Neuron (in vitro differentiated cells): ENCODE measurements around the gene PKDREJ.
A peak's percentile ranks its signal among the peaks of the same experiment; 100 is the strongest.
"Not testable (repeated sequence)": the region's sequence is repeated elsewhere in the genome, so short reads cannot be mapped to it uniquely, and the experiment has no call there.

Experiments used
- H2AFZ ChIP-seq: one replicate; pipeline ENCODE4 v1.6.1; 2013; ENCODE audit warnings: low read depth, mild to moderate bottlenecking, inconsistent platforms, low read length, moderate library complexity
- H3K27me3 ChIP-seq: one replicate; pipeline ENCODE4 v1.6.1; 2013; ENCODE audit warnings: low read length; ENCODE audit not compliant: insufficient read depth
- H3K36me3 ChIP-seq: one replicate; pipeline ENCODE4 v1.6.1; 2013; ENCODE audit warnings: low read length; ENCODE audit not compliant: insufficient read depth
- H3K4me1 ChIP-seq: one replicate; pipeline ENCODE4 v1.6.1; 2013; ENCODE audit warnings: low read length; ENCODE audit not compliant: insufficient read depth
- H3K4me3 ChIP-seq: 2 replicates; pipeline ENCODE4 v1.5.1; 2013; ENCODE audit warnings: mild to moderate bottlenecking, low read length, moderate library complexity
- H3K9me3 ChIP-seq: one replicate; pipeline ENCODE4 v1.6.1; 2013; ENCODE audit warnings: low read length

The PKDREJ gene

DNA sequence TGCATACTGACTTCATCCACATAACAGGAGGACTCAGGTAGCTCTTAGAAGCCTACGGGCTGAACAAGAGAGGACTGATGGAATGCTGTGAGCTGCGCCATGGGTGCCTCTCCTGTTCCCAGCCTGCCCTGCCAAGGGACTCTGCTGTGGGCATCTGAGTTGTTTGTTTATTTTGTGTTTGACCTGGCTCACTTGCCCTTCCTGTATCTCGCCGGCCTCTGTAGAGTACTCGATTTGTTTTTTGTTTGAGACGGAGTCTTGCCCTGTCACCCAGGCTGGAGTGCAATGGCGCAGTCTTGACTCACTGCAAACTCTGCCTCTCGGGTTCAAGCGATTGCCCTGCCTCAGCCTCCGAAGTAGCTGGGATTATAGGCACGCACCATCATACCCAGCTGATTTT lies 6.4 kb upstream of the PKDREJ start:
- Histone ChIP-seq H3K27me3 (no peaks in the 10 kb centered on the region), H3K36me3 (peaks cover 24% of the 10 kb centered on the region), H2AFZ (no peak overlapping the region), H3K4me1 (no peaks in the 10 kb centered on the region), H3K9me3 (peaks cover 6% of the 10 kb centered on the region), H3K4me3 (no peak overlapping the region)

DNA sequence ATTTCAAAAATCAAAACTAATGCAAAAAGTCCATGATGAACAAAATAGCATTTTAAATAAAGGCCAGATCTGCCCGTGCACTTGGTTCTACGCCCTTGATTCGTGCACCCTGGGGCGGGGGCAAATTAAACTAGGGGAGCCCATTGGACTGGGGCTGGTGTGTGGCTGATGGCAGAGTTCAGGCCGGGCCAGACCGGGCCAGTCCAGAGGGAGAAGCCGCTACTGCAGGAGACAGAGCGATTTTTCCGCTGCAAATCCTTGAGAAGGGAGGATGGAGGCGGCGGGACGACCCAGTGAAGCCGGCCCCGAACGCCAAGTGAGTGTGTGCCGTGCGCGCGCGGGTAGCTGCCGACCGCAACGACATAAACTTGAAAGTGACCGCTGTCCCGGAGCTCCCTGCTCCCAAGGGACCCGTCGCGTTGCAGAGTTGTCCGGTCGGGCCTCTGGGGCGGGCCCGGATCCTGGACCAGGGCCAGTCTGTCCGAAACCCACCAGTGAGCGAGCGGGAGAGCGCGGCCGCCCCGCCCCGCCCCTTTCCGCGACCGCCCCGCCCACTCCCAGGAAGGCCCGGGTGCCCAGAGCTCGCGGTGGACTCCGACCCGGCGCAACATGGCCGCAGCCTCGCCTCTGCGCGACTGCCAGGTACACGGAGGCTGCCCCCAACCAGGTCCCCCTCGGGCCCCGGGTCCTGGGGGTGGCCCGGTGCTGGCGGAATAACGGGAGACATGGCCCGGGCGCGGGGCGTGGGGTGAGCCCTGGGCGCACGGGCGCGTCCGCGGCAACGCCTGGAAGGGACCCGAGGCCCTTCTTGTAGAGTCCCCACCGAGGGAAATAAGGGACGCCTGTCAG lies 4.5 kb upstream of the PKDREJ start, which contains the start of gene TTC38:
TSS of gene TTC38 (plus strand) at position 578 of the 849 bp plus-strand sequence. CDS start at position 610, 32 bp downstream.
- peak within 1 kb of the TSS; percentile 87 for H3K4me3 ChIP-seq
- H3K27me3 ChIP-seq: peaks cover 7% of the 10 kb centered on the region
- peaks cover 6% of the 10 kb centered on the region for H3K36me3 ChIP-seq
- peak within 1 kb of the TSS; percentile 99 for H2AFZ ChIP-seq
- peaks cover 9% of the 10 kb centered on the region for H3K9me3 ChIP-seq
- no peaks in the 10 kb centered on the region for H3K4me1 ChIP-seq

DNA sequence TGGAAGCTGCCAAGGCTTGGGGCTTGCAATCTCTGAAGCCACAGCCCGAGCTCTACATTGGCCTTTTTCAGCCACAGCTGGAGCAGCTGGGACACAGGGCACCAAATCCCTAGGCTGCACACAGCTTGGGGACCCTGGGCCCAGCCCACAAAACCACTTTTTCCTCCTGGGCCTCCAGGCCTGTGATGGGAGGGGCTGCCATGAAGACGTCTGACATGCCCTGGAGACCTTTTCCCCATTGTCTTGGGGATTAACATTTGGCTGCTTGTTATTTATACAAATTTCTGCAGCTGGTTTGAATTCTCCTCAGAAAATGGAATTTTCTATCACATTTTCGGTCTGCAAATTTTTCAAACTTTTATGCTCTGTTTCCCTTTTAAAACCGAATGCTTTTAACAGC lies 2.5 kb upstream of the PKDREJ start:
- Histone ChIP-seq H3K27me3 (peaks cover 23% of the 10 kb centered on the region), H3K9me3 (peaks cover 17% of the 10 kb centered on the region)
- not testable (repeated sequence) for H3K36me3 ChIP-seq, H2AFZ ChIP-seq, H3K4me1 ChIP-seq, H3K4me3 ChIP-seq

DNA sequence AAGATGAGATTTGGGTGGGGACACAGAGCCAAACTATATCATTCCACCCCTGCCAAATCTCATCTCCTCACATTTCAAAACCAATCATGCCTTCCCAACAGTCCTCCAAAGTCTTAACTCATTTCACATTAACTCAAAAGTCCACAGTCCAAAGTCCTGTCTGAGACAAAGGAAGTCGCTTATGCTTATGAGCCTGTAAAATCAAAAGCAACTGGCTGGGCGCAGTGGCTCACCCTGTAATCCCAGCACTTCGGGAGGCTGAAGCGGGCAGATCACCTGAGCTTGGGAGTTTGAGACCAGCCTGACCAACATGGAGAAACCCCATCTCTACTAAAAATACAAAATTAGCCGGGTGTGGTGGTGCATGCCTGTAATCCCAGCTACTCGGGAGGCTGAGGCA lies 1.4 kb upstream of the PKDREJ start:
- H3K9me3 ChIP-seq: peaks cover 24% of the 10 kb centered on the region
- not testable (repeated sequence) for H3K4me1 ChIP-seq, H2AFZ ChIP-seq, H3K4me3 ChIP-seq, H3K36me3 ChIP-seq
- H3K27me3 ChIP-seq: peaks cover 23% of the 10 kb centered on the region

DNA sequence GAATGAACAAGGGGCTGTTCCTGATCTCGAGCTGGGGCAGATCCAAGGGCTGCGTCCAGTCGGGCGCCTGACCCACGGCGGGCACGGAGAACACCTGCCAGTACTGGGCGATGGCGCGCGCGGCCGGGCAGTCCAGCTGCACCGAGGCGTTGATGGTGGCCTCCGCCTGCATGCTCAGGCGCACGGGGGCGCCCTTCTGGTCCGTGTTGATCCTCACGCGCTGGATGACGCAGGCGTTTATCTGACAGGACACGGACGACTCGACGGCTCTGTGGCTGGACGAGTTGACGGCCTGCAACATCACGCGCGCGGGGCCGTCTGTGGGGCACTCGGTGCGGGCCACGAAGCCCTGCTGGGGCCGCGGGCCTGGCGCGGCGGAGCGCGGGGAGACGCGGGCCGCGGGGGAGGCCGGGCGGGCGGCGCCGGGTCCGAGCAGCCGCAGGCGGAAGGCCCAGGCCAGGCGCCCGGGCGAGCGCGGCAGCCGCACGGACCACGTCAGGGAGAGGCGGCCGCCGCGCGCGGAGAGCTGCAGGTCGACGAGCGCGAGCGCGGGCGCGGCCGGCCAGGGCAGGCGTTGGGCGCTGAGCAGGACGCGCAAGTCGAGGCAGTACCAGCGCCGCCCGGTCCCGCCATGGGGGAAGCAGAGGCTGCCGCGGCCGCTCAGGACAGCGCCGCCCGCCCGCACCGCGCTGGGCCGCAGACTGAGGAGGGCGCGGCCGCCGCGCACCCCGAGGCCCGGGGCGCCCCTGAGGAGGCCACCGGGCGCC lies 511 bp downstream of the PKDREJ start:
- Histone ChIP-seq H2AFZ (no peak overlapping the region), H3K4me3 (no peak overlapping the region), H3K9me3 (peaks cover 24% of the 10 kb centered on the region), H3K4me1 (no peaks in the 10 kb centered on the region), H3K27me3 (peaks cover 23% of the 10 kb centered on the region), H3K36me3 (no peaks in the 10 kb centered on the region)

DNA sequence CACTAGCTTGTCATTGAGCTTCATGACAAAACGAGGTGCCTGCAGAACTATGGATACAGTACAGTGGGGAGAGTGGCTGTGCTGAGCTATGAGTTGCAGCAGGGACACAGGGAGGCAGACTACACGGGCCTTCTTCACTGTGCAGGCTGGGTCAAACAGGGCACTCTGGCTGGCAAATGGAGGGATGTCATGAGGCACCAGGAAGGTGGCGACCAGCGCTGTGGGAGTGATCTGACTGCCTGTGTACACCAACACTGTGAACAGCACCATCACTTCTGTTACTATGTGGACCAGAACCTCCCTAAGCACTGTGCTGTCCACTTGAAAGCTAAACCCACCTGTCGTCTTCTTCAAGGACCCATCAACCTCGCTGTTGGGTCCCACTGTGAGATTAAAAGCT lies 3.1 kb downstream of the PKDREJ start:
- H3K27me3 ChIP-seq: peaks cover 23% of the 10 kb centered on the region
- no peak overlapping the region for H3K4me3 ChIP-seq
- H3K36me3 ChIP-seq: no peaks in the 10 kb centered on the region
- H3K4me1 ChIP-seq: no peaks in the 10 kb centered on the region
- H2AFZ ChIP-seq: no peak overlapping the region
- peaks cover 25% of the 10 kb centered on the region for H3K9me3 ChIP-seq

DNA sequence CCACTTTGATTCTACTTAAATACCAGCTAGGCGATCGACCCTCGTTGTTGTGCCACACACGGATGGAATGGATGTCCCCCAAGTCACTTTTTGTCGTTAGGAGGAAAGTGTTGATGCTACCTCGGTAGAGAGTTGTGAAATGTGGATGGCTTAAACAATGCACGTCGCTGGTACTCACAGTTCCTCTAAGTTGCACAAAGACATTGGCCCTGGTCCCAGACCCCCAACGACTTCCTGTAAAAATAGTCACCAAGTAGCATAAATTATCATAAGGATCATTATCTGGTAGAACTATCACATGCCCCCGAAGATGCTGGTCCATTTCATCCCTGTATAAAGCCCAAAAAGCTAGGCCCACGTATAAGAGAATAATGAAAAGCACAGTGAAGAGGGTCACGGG lies 3.8 kb downstream of the PKDREJ start:
- Histone ChIP-seq H3K9me3 (peaks cover 25% of the 10 kb centered on the region), H3K27me3 (peaks cover 23% of the 10 kb centered on the region), H2AFZ (no peak overlapping the region), H3K4me1 (no peaks in the 10 kb centered on the region), H3K36me3 (no peaks in the 10 kb centered on the region), H3K4me3 (no peak overlapping the region)

DNA sequence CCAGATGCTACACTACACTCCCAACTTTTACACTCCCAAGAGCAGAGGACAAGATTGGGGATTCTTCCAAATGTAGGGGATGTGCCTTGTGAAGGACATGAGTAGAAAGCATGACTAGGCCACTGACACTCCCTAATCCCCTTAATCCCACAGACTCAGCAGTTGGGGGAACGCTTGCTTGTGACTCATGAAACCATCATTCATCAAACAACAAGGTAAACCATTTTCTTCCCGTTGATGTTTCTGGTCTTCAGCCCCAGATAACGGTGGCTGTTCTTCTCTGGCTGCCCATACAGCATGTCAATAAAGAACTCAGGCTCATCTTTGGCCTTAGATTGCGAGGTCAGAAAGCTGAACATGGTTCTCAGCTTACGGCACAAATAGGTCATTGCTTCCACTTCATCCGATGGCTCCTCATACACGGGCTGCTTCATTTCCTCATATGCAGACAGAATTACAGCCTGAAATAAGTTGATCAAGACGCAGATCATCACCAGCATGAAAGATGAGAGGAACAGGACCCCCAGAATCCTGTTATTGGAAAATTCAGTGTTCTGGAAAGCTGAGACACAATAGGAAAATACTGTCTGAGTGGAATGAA lies 6.7 kb downstream of the PKDREJ start:
- H3K36me3 ChIP-seq: no peaks in the 10 kb centered on the region
- H2AFZ ChIP-seq: no peak overlapping the region
- peaks cover 11% of the 10 kb centered on the region for H3K9me3 ChIP-seq
- H3K4me1 ChIP-seq: no peaks in the 10 kb centered on the region
- H3K4me3 ChIP-seq: no peak overlapping the region
- H3K27me3 ChIP-seq: peaks cover 4% of the 10 kb centered on the region

DNA sequence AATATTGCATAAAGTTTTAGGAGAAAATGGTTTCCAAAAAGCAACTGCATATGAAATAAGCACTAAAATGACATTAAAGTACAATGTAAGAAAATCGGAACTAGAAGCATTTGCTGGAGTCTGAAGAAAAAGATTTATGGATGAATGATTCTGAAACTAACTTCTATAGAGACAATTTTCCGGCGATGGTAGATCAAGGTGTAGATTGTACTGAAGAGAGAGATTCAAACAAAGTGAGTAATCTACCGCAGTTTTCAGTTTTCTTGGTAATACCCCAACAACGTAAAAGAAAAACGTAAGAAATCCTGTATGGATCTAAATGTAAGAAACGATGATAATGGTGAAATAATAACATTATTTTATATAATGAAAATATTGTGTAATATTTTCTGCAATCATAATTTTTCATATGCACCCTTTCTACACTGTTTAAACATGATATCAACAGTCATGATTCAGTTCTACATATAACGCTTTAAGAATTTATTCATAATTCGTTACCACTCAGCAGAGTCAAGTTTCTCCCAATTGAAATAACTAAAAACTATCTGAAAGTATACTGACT lies 11.2 kb downstream of the PKDREJ start:
- peaks cover 5% of the 10 kb centered on the region for H3K9me3 ChIP-seq
- no peaks in the 10 kb centered on the region for H3K27me3 ChIP-seq
- no peak overlapping the region for H3K4me3 ChIP-seq
- no peak overlapping the region for H2AFZ ChIP-seq
- H3K4me1 ChIP-seq: peaks cover 8% of the 10 kb centered on the region
- H3K36me3 ChIP-seq: no peaks in the 10 kb centered on the region

DNA sequence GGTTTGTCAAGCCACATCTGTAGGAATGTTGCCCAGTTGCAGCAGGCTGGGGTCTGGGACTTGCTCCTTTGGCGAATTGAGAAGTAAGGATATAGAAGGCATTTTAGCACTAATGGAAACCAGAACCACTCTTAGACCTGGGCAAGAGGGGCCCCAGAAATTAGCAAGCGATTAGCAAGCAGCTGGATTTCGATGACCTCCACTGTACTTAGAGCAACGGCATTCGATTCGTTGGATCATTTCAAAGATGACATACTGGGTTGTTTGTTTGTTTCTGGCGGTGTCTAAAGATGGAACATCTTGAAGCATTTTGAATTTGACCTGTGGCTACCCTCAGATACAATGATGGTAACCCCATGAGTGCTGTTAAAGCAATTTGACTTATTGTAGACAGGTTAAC lies 11.9 kb downstream of the PKDREJ start:
- H3K36me3 ChIP-seq: no peaks in the 10 kb centered on the region
- no peaks in the 10 kb centered on the region for H3K27me3 ChIP-seq
- peaks cover 8% of the 10 kb centered on the region for H3K4me1 ChIP-seq
- H3K9me3 ChIP-seq: peaks cover under 1% of the 10 kb centered on the region
- H2AFZ ChIP-seq: no peak overlapping the region
- H3K4me3 ChIP-seq: peak overlapping the region; percentile 97

DNA sequence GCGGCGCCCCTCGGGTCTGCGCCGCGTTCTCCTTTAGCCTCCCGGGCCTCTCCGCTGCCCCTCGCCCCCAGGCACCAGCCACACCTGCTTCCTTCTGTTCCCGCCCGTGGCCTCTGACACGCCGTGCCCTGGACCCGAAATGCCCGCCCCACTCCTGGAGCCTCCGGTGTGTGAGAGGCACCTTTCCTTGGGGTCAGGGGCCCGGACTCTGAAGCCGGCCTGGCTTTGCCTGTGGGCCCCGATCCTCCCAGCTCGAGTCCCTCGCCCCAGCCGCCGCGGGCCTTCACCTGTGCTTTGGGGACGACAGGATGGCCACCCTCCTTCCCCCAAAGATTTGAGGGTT lies 12.4 kb downstream of the PKDREJ start:
- Histone ChIP-seq H3K4me3 (peak overlapping the region; percentile 97), H3K36me3 (no peaks in the 10 kb centered on the region), H2AFZ (peak overlapping the region; percentile 91), H3K9me3 (no peaks in the 10 kb centered on the region), H3K27me3 (no peaks in the 10 kb centered on the region), H3K4me1 (peaks cover 8% of the 10 kb centered on the region)

DNA sequence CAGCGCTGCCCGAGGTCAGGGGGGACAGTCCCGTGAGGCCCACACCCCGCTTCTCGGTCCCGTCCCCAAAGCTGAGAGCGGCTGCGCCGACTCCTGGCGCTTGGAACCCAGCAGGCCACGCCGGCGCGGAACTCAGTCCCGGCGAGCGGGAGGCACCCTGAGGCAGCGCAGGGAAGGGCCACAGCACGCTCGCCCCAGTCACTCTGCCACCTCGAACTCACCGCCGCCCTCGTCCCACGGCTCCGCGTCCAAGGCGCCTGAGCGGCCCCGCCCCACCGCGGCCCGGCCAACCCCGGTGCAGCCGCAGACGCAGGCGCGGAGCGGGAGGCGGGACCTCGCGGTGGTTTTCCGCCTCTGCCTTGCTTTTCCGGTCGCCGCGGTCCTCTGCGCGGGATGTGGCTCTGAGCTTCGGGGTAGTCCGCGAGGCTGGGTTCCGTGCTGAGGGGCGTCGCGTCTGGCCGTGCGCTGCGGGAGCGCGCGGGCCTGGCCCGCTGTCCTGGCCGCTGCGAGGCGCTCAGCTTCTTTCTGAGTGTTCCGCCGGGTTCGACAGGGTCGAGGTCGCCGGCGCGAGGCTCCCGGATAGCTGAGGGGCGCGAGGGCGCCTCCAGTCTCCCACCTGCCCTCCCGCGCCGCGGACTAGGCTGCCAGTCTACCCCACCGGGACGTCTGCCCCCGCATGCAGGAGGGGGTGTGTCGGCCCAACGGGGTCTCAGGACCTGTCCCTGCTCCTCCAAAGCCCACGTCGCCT lies 12.9 kb downstream of the PKDREJ start, which contains the start of gene CDPF1:
TSS of gene CDPF1 (minus strand) at position 259 of the 748 bp plus-strand sequence. CDS start 2,009 bp downstream, outside the sequence.
- H3K9me3 ChIP-seq: no peaks in the 10 kb centered on the region
- peak within 1 kb of the TSS; percentile 97 for H3K4me3 ChIP-seq
- H3K4me1 ChIP-seq: peaks cover 8% of the 10 kb centered on the region
- H2AFZ ChIP-seq: peak within 1 kb of the TSS; percentile 91
- no peaks in the 10 kb centered on the region for H3K36me3 ChIP-seq
- no peaks in the 10 kb centered on the region for H3K27me3 ChIP-seq
